Caco-2 (cell line): ENCODE measurements around the gene PEX14. TPM values are rescaled to one million over a fixed set of nuclear protein-coding genes. Genes with fewer than 3 reads are reported as not detected.

Experiments used
- BruUV-seq: library from RNA; stranded (reverse); fragments of 400-500 nt; replicated peaks from 2 replicates; lab custom pipeline; 2021; lab: Mats Ljungman, UMichigan
- CTCF ChIA-PET: fragments of 300-600 bp; sonication (Branson Sonifier 250); formaldehyde crosslinking; loops from one replicate; lab custom pipeline; 2022; ENCODE audit warnings: antibody characterized with exemption; lab: Charles Lee
- POLR2A ChIA-PET: fragments of 300-600 bp; sonication (Branson Sonifier 250); formaldehyde crosslinking; loops from one replicate; lab custom pipeline; 2022; ENCODE audit warnings: antibody characterized with exemption; lab: Charles Lee
- DNase-seq, 2 experiments: peaks; one replicate each; pipeline versions ENCODE4 v3.0.0 to v3.0.0-alpha.2; 2020 to 2022
- H3K27me3 ChIP-seq: replicated peaks from 2 replicates; pipeline ENCODE4 v1.6.0; 2011; ENCODE audit warnings: low read length; ENCODE audit not compliant: control insufficient read depth, insufficient read depth
- H3K36me3 ChIP-seq: 2 replicates; pipeline ENCODE4 v1.5.1; 2011; ENCODE audit warnings: low read length; ENCODE audit not compliant: control insufficient read depth, insufficient read depth
- H3K4me1 ChIP-seq: fragments of 250-450 bp; sonication (Bioruptor Pico); 2 replicates; pipeline ENCODE4 v1.5.1; 2020; ENCODE audit warnings: mild to moderate bottlenecking
- H3K4me3 ChIP-seq: 2 replicates; pipeline ENCODE4 v1.5.1; 2011; ENCODE audit warnings: low read depth, mild to moderate bottlenecking, control low read depth, low read length
- H3K9me3 ChIP-seq: fragments of 250-450 bp; sonication (Bioruptor Pico); 2 replicates; pipeline ENCODE4 v1.5.1; 2020; ENCODE audit warnings: mild to moderate bottlenecking, moderate library complexity
- H3K27ac Mint-ChIP-seq: one replicate; pipeline ENCODE4 v1.8.0; 2022; ENCODE audit warnings: mixed read lengths; ENCODE audit not compliant: unreplicated experiment
- H3K27me3 Mint-ChIP-seq: one replicate; pipeline ENCODE4 v1.8.0; 2022; ENCODE audit warnings: mixed read lengths; ENCODE audit not compliant: insufficient read depth, unreplicated experiment
- H3K36me3 Mint-ChIP-seq: one replicate; pipeline ENCODE4 v1.8.0; 2022; ENCODE audit warnings: mild to moderate bottlenecking, mixed read lengths; ENCODE audit not compliant: insufficient read depth, unreplicated experiment
- H3K4me1 Mint-ChIP-seq: one replicate; pipeline ENCODE4 v1.8.0; 2022; ENCODE audit warnings: low read depth, mixed read lengths; ENCODE audit not compliant: unreplicated experiment
- H3K4me3 Mint-ChIP-seq: one replicate; pipeline ENCODE4 v1.8.0; 2022; ENCODE audit warnings: mild to moderate bottlenecking, moderate library complexity, mixed read lengths; ENCODE audit not compliant: unreplicated experiment
- H3K9me3 Mint-ChIP-seq: one replicate; pipeline ENCODE4 v1.8.0; 2022; ENCODE audit warnings: mixed read lengths; ENCODE audit not compliant: unreplicated experiment
- CTCF ChIP-seq, 2 experiments: fragments of 200-600 bp in 1 of 2; IDR thresholded peaks; 1 replicate in 1 of 2; 2 replicates in 1 of 2; pipeline versions ENCODE4 v1.5.1 to v1.8.0; 2011 to 2022; ENCODE audit warnings: antibody characterized with exemption in 1 of 2, control low read depth in 1 of 2, inconsistent platforms in 1 of 2, low read depth in 1 of 2, low read length in 1 of 2, mild to moderate bottlenecking in 1 of 2, moderate library complexity in 1 of 2; ENCODE audit not compliant: insufficient read depth in 1 of 2, severe bottlenecking in 1 of 2, unreplicated experiment in 1 of 2
- intact Hi-C: fragments of 100-400 bp; cut with micrococcal nuclease; formaldehyde crosslinking; loops from one replicate; pipeline ENCODE4 v1.10.0; 2022; ENCODE audit not compliant: unreplicated experiment
- total RNA-seq: library from RNA; stranded (reverse); gene quantifications from 2 replicates; pipeline ENCODE4 v1.2.3, GENCODE V29; 2022

The PEX14 gene
- total RNA-seq, 1 experiment from 2014 or later = 22.2 TPM

GRCh38 chr1:10674700-10675609, 200.2 kb downstream of the PEX14 start:
- no peak overlapping the region for H3K4me3 Mint-ChIP-seq
- no peaks in the 10 kb centered on the region for H3K27me3 Mint-ChIP-seq
- no TSS peak for BruUV-seq
- H3K36me3 Mint-ChIP-seq = no peaks in the 10 kb centered on the region
- Histone ChIP-seq H3K4me3 (no peak overlapping the region), H3K9me3 (no peaks in the 10 kb centered on the region), H3K36me3 (no peaks in the 10 kb centered on the region), H3K4me1 (no peaks in the 10 kb centered on the region), H3K27me3 (no peaks in the 10 kb centered on the region)
- TF ChIP-seq CTCF (IDR thresholded peaks at IDR 0.05; ENCODE audit: insufficient read depth in 1 of 2, low read depth in 1 of 2, low read length in 1 of 2, severe bottlenecking in 1 of 2, unreplicated experiment in 1 of 2) = no peak
- ChIA-PET CTCF (no interaction called here), POLR2A (no interaction called here)
- DNase-seq = no peak
- no peak overlapping the region for H3K27ac Mint-ChIP-seq
- peaks cover 5% of the 10 kb centered on the region for H3K4me1 Mint-ChIP-seq
- intact Hi-C loops = no loop called here
- H3K9me3 Mint-ChIP-seq = no peaks in the 10 kb centered on the region

- Histone ChIP-seq H3K4me1 (no peaks in the 10 kb centered on the region), H3K27me3 (no peaks in the 10 kb centered on the region), H3K9me3 (no peaks in the 10 kb centered on the region), H3K36me3 (no peaks in the 10 kb centered on the region), H3K4me3 (no peak overlapping the region)
- Mint-ChIP-seq H3K27ac (no peak overlapping the region), H3K4me3 (no peak overlapping the region), H3K9me3 (no peaks in the 10 kb centered on the region), H3K36me3 (no peaks in the 10 kb centered on the region), H3K27me3 (no peaks in the 10 kb centered on the region), H3K4me1 (peaks cover 5% of the 10 kb centered on the region)
- intact Hi-C loops = no loop called here
- no peak for DNase-seq
- CTCF ChIA-PET = no interaction called here
- TF ChIP-seq CTCF (IDR thresholded peaks at IDR 0.05; ENCODE audit: insufficient read depth in 1 of 2, low read depth in 1 of 2, low read length in 1 of 2, severe bottlenecking in 1 of 2, unreplicated experiment in 1 of 2) = no peak
- no TSS peak for BruUV-seq
- POLR2A ChIA-PET = no interaction called here
These were observed 201.1 kb downstream of the PEX14 start for GRCh38 chr1:10675813-10676212.

GRCh38 chr1:10676963-10677362, 202.2 kb downstream of the PEX14 start:
- Histone ChIP-seq H3K4me1 (no peaks in the 10 kb centered on the region), H3K27me3 (no peaks in the 10 kb centered on the region), H3K9me3 (no peaks in the 10 kb centered on the region), H3K4me3 (no peak overlapping the region), H3K36me3 (no peaks in the 10 kb centered on the region)
- TF ChIP-seq CTCF (IDR thresholded peaks at IDR 0.05; ENCODE audit: insufficient read depth in 1 of 2, low read depth in 1 of 2, low read length in 1 of 2, severe bottlenecking in 1 of 2, unreplicated experiment in 1 of 2) = no peak
- no peaks in the 10 kb centered on the region for H3K9me3 Mint-ChIP-seq
- ChIA-PET CTCF (no interaction called here), POLR2A (no interaction called here)
- no peaks in the 10 kb centered on the region for H3K36me3 Mint-ChIP-seq
- H3K4me1 Mint-ChIP-seq = peaks cover 11% of the 10 kb centered on the region
- H3K4me3 Mint-ChIP-seq = no peak overlapping the region
- DNase-seq = no peak
- BruUV-seq = no TSS peak
- intact Hi-C loops = no loop called here
- no peak overlapping the region for H3K27ac Mint-ChIP-seq
- H3K27me3 Mint-ChIP-seq = no peaks in the 10 kb centered on the region
